MM.1S (cell line): ENCODE data around the gene VPS54.
"Not testable (repeated sequence)": the region's sequence is repeated elsewhere in the genome, so short reads cannot be mapped to it uniquely, and the experiment has no call there.

Experiments
- DNase-seq: peaks from one replicate; pipeline ENCODE4 v3.0.0-alpha.2; 2015
- H2AFZ ChIP-seq: fragments of 300-600 bp; sonication (generic); 2 replicates; pipeline ENCODE4 v1.6.0; 2016; ENCODE audit warnings: antibody characterized with exemption, low read length
- H3F3A ChIP-seq: fragments of 300-600 bp; sonication (generic); 2 replicates; pipeline ENCODE4 v1.6.1; 2016; ENCODE audit warnings: mild to moderate bottlenecking, antibody characterized with exemption, low read length, moderate library complexity, mixed read lengths; ENCODE audit not compliant: insufficient read depth
- H3K27ac ChIP-seq: fragments of 300-600 bp; sonication (generic); 2 replicates; pipeline ENCODE4 v1.5.1; 2016; ENCODE audit warnings: mild to moderate bottlenecking, low read length
- H3K27me3 ChIP-seq: fragments of 300-600 bp; sonication (generic); replicated peaks from 2 replicates; pipeline ENCODE4 v1.6.0; 2016; ENCODE audit warnings: low read length; ENCODE audit not compliant: insufficient read depth
- H3K36me3 ChIP-seq: fragments of 300-600 bp; sonication (generic); replicated peaks from 2 replicates; pipeline ENCODE4 v1.6.1; 2016; ENCODE audit warnings: mild to moderate bottlenecking, low read length, mixed read lengths; ENCODE audit not compliant: insufficient read depth
- H3K4me1 ChIP-seq: fragments of 300-600 bp; sonication (generic); 2 replicates; pipeline ENCODE4 v1.6.1; 2016; ENCODE audit warnings: low read length, mixed read lengths
- H3K4me2 ChIP-seq: fragments of 300-600 bp; sonication (generic); 2 replicates; pipeline ENCODE4 v1.6.0; 2016; ENCODE audit warnings: low read depth, low read length
- H3K4me3 ChIP-seq: fragments of 300-600 bp; sonication (generic); 2 replicates; pipeline ENCODE4 v1.5.1; 2016; ENCODE audit warnings: low read length, mixed read lengths
- H3K79me2 ChIP-seq: fragments of 300-600 bp; sonication (generic); 2 replicates; pipeline ENCODE4 v1.6.1; 2016; ENCODE audit warnings: mixed run types, low read length, mixed read lengths
- H3K9ac ChIP-seq: fragments of 300-600 bp; sonication (generic); 2 replicates; pipeline ENCODE4 v1.6.1; 2016; ENCODE audit warnings: low read length, mixed read lengths
- H3K9me2 ChIP-seq: fragments of 300-600 bp; sonication (generic); replicated peaks from 2 replicates; pipeline ENCODE4 v1.6.1; 2016; ENCODE audit warnings: mild to moderate bottlenecking, low read length, mixed read lengths; ENCODE audit not compliant: insufficient read depth
- H3K9me3 ChIP-seq: fragments of 300-600 bp; sonication (generic); replicated peaks from 2 replicates; pipeline ENCODE4 v1.6.1; 2016; ENCODE audit warnings: mild to moderate bottlenecking, low read length, mixed read lengths; ENCODE audit not compliant: insufficient read depth
- H4K20me1 ChIP-seq: fragments of 300-600 bp; sonication (generic); 2 replicates; pipeline ENCODE4 v1.6.1; 2016; ENCODE audit warnings: mild to moderate bottlenecking, low read length, moderate library complexity, mixed read lengths; ENCODE audit not compliant: insufficient read depth
- CTCF ChIP-seq: fragments of 300-600 bp; sonication (generic); IDR thresholded peaks from 2 replicates; pipeline ENCODE4 v1.5.1; 2016; ENCODE audit warnings: antibody characterized with exemption, low read length, mixed read lengths
- EZH2 ChIP-seq: fragments of 300-600 bp; sonication (generic); optimal IDR thresholded peaks from 2 replicates; pipeline ENCODE3; 2017; ENCODE audit warnings: low read depth, mild to moderate bottlenecking, antibody characterized with exemption, low read length, mixed read lengths
- EZH2phosphoT487 ChIP-seq: fragments of 300-600 bp; sonication (generic); IDR thresholded peaks from 2 replicates; pipeline ENCODE4 v1.6.1; 2018; ENCODE audit warnings: antibody characterized with exemption, low read length

The VPS54 gene

GRCh38 chr2:63999049-63999448 lies 20.2 kb downstream of the VPS54 start:
- DNase-seq, result no peak
- Histone ChIP-seq H3K9me2 (no peaks in the 10 kb centered on the region), H3K79me2 (peaks cover 28% of the 10 kb centered on the region), H2AFZ (no peak overlapping the region), H4K20me1 (no peaks in the 10 kb centered on the region), H3K27me3 (no peaks in the 10 kb centered on the region), H3K36me3 (no peaks in the 10 kb centered on the region), H3K4me2 (no peak overlapping the region), H3K4me3 (no peak overlapping the region), H3K9ac (no peak overlapping the region), H3K4me1 (no peaks in the 10 kb centered on the region), H3F3A (no peaks in the 10 kb centered on the region), H3K27ac (no peak overlapping the region), H3K9me3 (no peaks in the 10 kb centered on the region)
- TF ChIP-seq EZH2phosphoT487 (no peak), CTCF (no peak), EZH2 (no peak)

- not testable (repeated sequence) for H3K4me3 ChIP-seq, H3K9me2 ChIP-seq, DNase-seq, H3K27me3 ChIP-seq, H3K9me3 ChIP-seq, H4K20me1 ChIP-seq, H3F3A ChIP-seq, H3K79me2 ChIP-seq, H3K36me3 ChIP-seq, H3K4me1 ChIP-seq, H3K9ac ChIP-seq, H3K4me2 ChIP-seq, H3K27ac ChIP-seq, H2AFZ ChIP-seq
These were observed 22.5 kb downstream of the VPS54 start for GRCh38 chr2:63996582-63997198.

GRCh38 chr2:63994329-63995070 lies 24.7 kb downstream of the VPS54 start:
- not testable (repeated sequence) for H3K4me3 ChIP-seq, H3K79me2 ChIP-seq, DNase-seq

GRCh38 chr2:63993871-63994270 lies 25.4 kb downstream of the VPS54 start:
- Histone ChIP-seq H3K9me3 (no peaks in the 10 kb centered on the region), H2AFZ (no peak overlapping the region), H3K36me3 (no peaks in the 10 kb centered on the region), H3K4me3 (no peak overlapping the region), H3K27me3 (no peaks in the 10 kb centered on the region), H3K9me2 (no peaks in the 10 kb centered on the region), H3K4me1 (no peaks in the 10 kb centered on the region), H4K20me1 (no peaks in the 10 kb centered on the region), H3K4me2 (no peak overlapping the region), H3K27ac (no peak overlapping the region), H3F3A (no peaks in the 10 kb centered on the region), H3K9ac (no peak overlapping the region), H3K79me2 (no peaks in the 10 kb centered on the region)
- DNase-seq, result no peak
- TF ChIP-seq EZH2phosphoT487 (no peak), EZH2 (no peak), CTCF (no peak)

More at GRCh38 chr2:63994329-63995070, 24.7 kb downstream of the VPS54 start:
- H3K4me2 ChIP-seq, H3K9ac ChIP-seq, H3F3A ChIP-seq, H3K9me2 ChIP-seq, H3K9me3 ChIP-seq, H4K20me1 ChIP-seq, H2AFZ ChIP-seq, H3K36me3 ChIP-seq, H3K27ac ChIP-seq, H3K27me3 ChIP-seq, H3K4me1 ChIP-seq: not testable (repeated sequence)

- H3F3A ChIP-seq, H3K27me3 ChIP-seq, H4K20me1 ChIP-seq, H3K36me3 ChIP-seq, H3K9ac ChIP-seq, H3K4me1 ChIP-seq, H3K9me2 ChIP-seq, H3K4me2 ChIP-seq, H3K9me3 ChIP-seq, H3K4me3 ChIP-seq, H3K79me2 ChIP-seq, H2AFZ ChIP-seq, DNase-seq, H3K27ac ChIP-seq: not testable (repeated sequence)
These were observed 26.1 kb downstream of the VPS54 start for GRCh38 chr2:63993130-63993584.
